HepG2 (cell line): ENCODE results near the gene VSX1. TPM values are rescaled to one million over a fixed set of nuclear protein-coding genes. Genes with fewer than 3 reads are reported as not detected.

Source experiments
- EEA1 ChIP-seq: sonication (generic); formaldehyde crosslinking; IDR thresholded peaks from 2 replicates; pipeline ENCODE4 v1.5.1; 2020; ENCODE audit warnings: mild to moderate bottlenecking, missing genetic modification reagents, borderline replicate concordance
- FOXC1 ChIP-seq: sonication (generic); formaldehyde crosslinking; IDR thresholded peaks from 2 replicates; pipeline ENCODE4 v1.8.0; 2022; ENCODE audit warnings: mild to moderate bottlenecking, missing genetic modification reagents, borderline replicate concordance
- HBP1 ChIP-seq: IDR thresholded peaks from 2 replicates; pipeline ENCODE4 v1.6.1; 2016; ENCODE audit warnings: low read depth, control low read depth
- KAT8 ChIP-seq: IDR thresholded peaks from 2 replicates; pipeline ENCODE4 v1.6.1; 2016; ENCODE audit warnings: missing genetic modification reagents, missing compliant biosample characterization
- KLF16 ChIP-seq, 2 experiments: sonication (generic) in 1 of 2; formaldehyde crosslinking in 1 of 2; IDR thresholded peaks; 2 replicates each; pipeline versions ENCODE4 v1.6.1 to v1.8.0; 2016 to 2023; ENCODE audit warnings: missing genetic modification reagents in 2 of 2, missing compliant biosample characterization in 1 of 2
- NCOA1 ChIP-seq: sonication (generic); formaldehyde crosslinking; IDR thresholded peaks from 2 replicates; pipeline ENCODE4 v1.9.0; 2021; ENCODE audit warnings: missing genetic modification reagents
- NR0B2 ChIP-seq: sonication (generic); formaldehyde crosslinking; IDR thresholded peaks from 2 replicates; pipeline ENCODE4 v1.4.0; 2020; ENCODE audit warnings: mild to moderate bottlenecking, missing genetic modification reagents
- NR2F2 ChIP-seq: IDR thresholded peaks from 2 replicates; pipeline ENCODE4 v1.6.1; 2012; ENCODE audit warnings: low read depth, inconsistent platforms, borderline replicate concordance
- PLSCR1 ChIP-seq: sonication (generic); formaldehyde crosslinking; IDR thresholded peaks from 2 replicates; pipeline ENCODE4 v1.5.0; 2020; ENCODE audit warnings: missing genetic modification reagents, mild to moderate bottlenecking, borderline replicate concordance
- SNAI1 ChIP-seq: sonication (generic); formaldehyde crosslinking; IDR thresholded peaks from 2 replicates; pipeline ENCODE4 v1.5.0; 2020; ENCODE audit warnings: mild to moderate bottlenecking, missing genetic modification reagents, borderline replicate concordance
- SP5 ChIP-seq: IDR thresholded peaks from 2 replicates; pipeline ENCODE4 v1.6.1; 2016; ENCODE audit warnings: low read depth, borderline replicate concordance
- SRSF4 ChIP-seq: fragments of 200-400 bp; formaldehyde crosslinking; IDR thresholded peaks from one replicate; pipeline ENCODE4 v1.6.1; 2018; ENCODE audit warnings: mild to moderate bottlenecking, low read depth, low read length, moderate library complexity; ENCODE audit not compliant: poor library complexity, severe bottlenecking
- ZBTB20 ChIP-seq: sonication (generic); formaldehyde crosslinking; IDR thresholded peaks from 2 replicates; pipeline ENCODE4 v1.8.1; 2023; ENCODE audit warnings: missing genetic modification reagents, low read depth, mild to moderate bottlenecking, borderline replicate concordance
- ZBTB21 ChIP-seq: sonication (generic); formaldehyde crosslinking; IDR thresholded peaks from 2 replicates; pipeline ENCODE4 v1.4.0; 2020; ENCODE audit warnings: missing genetic modification reagents
- ZNF501 ChIP-seq: sonication (generic); formaldehyde crosslinking; IDR thresholded peaks from 2 replicates; pipeline ENCODE4 v1.5.1; 2020; ENCODE audit warnings: mild to moderate bottlenecking, moderate library complexity, missing genetic modification reagents
- ZNF570 ChIP-seq: sonication (generic); formaldehyde crosslinking; IDR thresholded peaks from 2 replicates; pipeline ENCODE4 v1.4.0; 2020; ENCODE audit warnings: mild to moderate bottlenecking, missing genetic modification reagents, borderline replicate concordance
- ZSCAN21 ChIP-seq: sonication (generic); formaldehyde crosslinking; IDR thresholded peaks from 2 replicates; pipeline ENCODE4 v1.8.0; 2022; ENCODE audit warnings: mild to moderate bottlenecking, missing genetic modification reagents, moderate library complexity, borderline replicate concordance
- ZZZ3 ChIP-seq: sonication (generic); formaldehyde crosslinking; IDR thresholded peaks from 2 replicates; pipeline ENCODE4 v1.4.0; 2020; ENCODE audit warnings: missing genetic modification reagents, mild to moderate bottlenecking, borderline replicate concordance
- polyA plus RNA-seq, 8 experiments: library from polyadenylated mRNA; depleted of rRNA in 3 of 8; stranded (reverse) in 7 of 8; unstranded in 1 of 8; fragments of >200 nt; fragmentation: Illumina TruSeq in 4 of 8; extraction: Trizol in 4 of 8; gene quantifications; 2 replicates each; pipeline versions ENCODE4 v1.2.1 to v1.2.3, GENCODE V29; 2011 to 2016; ENCODE audit warnings: low read depth in 4 of 8, missing spikeins in 1 of 8, mixed read lengths in 1 of 8; ENCODE audit not compliant: insufficient read depth in 1 of 8
- total RNA-seq, 5 experiments: library from RNA; depleted of rRNA; stranded (reverse); fragments of >200 nt; fragmentation: Illumina TruSeq; extraction: Trizol; gene quantifications; 2 replicates each; pipeline ENCODE4 v1.2.3, GENCODE V29; 2016; ENCODE audit warnings: low read depth in 1 of 5
- TF ChIP-seq, protein P1 (sequence below): sonication (generic); formaldehyde crosslinking; IDR thresholded peaks from 2 replicates; pipeline ENCODE4 v1.4.0; 2020; ENCODE audit warnings: missing genetic modification reagents
- TF ChIP-seq, protein P2 (sequence below): sonication (generic); formaldehyde crosslinking; IDR thresholded peaks from 2 replicates; pipeline ENCODE4 v1.9.0; 2022; ENCODE audit warnings: missing genetic modification reagents, mild to moderate bottlenecking, borderline replicate concordance

Gene VSX1
- total and polyA plus RNA-seq, 2 of the 13 experiments (the other 11 are each of a cell fraction or from before 2014, with no cell fraction given), result 0.04 TPM; not detected in 1

- TF ChIP-seq, protein P1, sequence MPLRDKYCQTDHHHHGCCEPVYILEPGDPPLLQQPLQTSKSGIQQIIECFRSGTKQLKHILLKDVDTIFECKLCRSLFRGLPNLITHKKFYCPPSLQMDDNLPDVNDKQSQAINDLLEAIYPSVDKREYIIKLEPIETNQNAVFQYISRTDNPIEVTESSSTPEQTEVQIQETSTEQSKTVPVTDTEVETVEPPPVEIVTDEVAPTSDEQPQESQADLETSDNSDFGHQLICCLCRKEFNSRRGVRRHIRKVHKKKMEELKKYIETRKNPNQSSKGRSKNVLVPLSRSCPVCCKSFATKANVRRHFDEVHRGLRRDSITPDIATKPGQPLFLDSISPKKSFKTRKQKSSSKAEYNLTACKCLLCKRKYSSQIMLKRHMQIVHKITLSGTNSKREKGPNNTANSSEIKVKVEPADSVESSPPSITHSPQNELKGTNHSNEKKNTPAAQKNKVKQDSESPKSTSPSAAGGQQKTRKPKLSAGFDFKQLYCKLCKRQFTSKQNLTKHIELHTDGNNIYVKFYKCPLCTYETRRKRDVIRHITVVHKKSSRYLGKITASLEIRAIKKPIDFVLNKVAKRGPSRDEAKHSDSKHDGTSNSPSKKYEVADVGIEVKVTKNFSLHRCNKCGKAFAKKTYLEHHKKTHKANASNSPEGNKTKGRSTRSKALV (CRISPR knock-in tag), result no peak
- TF ChIP-seq PLSCR1 (CRISPR knock-in tag), result no peak
- TF ChIP-seq FOXC1 (CRISPR knock-in tag), result no peak
- TF ChIP-seq HBP1 (CRISPR knock-in tag), result no peak
- no peak for TF ChIP-seq EEA1 (CRISPR knock-in tag)
- TF ChIP-seq, protein P2, sequence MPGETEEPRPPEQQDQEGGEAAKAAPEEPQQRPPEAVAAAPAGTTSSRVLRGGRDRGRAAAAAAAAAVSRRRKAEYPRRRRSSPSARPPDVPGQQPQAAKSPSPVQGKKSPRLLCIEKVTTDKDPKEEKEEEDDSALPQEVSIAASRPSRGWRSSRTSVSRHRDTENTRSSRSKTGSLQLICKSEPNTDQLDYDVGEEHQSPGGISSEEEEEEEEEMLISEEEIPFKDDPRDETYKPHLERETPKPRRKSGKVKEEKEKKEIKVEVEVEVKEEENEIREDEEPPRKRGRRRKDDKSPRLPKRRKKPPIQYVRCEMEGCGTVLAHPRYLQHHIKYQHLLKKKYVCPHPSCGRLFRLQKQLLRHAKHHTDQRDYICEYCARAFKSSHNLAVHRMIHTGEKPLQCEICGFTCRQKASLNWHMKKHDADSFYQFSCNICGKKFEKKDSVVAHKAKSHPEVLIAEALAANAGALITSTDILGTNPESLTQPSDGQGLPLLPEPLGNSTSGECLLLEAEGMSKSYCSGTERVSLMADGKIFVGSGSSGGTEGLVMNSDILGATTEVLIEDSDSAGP (CRISPR knock-in tag), result peak; percentile 65; the same call in 1 of the 2 replicates
- no peak for TF ChIP-seq NCOA1 (CRISPR knock-in tag)
- no peak; the same call in 1 of the 2 replicates for TF ChIP-seq NR0B2 (CRISPR knock-in tag)
- no peak for TF ChIP-seq SRSF4
- no peak for TF ChIP-seq ZZZ3 (CRISPR knock-in tag)
- no peak for TF ChIP-seq KLF16 (CRISPR knock-in tag; IDR thresholded peaks at IDR 0.05)
- no peak for TF ChIP-seq NR2F2
- TF ChIP-seq ZBTB21 (CRISPR knock-in tag), result no peak
- TF ChIP-seq SP5, result peak; percentile 16; the same call in 1 of the 2 replicates
- TF ChIP-seq ZNF570 (CRISPR knock-in tag), result no peak
- TF ChIP-seq KAT8, result peak; percentile 76
- TF ChIP-seq ZSCAN21, result no peak
- TF ChIP-seq ZBTB20 (CRISPR knock-in tag), result no peak
- TF ChIP-seq SNAI1 (CRISPR knock-in tag), result no peak
- TF ChIP-seq ZNF501 (CRISPR knock-in tag), result peak; percentile 28; the same call in 1 of the 2 replicates
These were observed 49.3 kb downstream of the VSX1 start (continued) for GRCh38 chr20:25032478-25033264.
